Stimulated activated CD8-positive, alpha-beta memory T cell treated with anti-CD3 and anti-CD28 coated beads, Interleukin-12 subunit alpha, Interleukin-12 subunit beta, amount 100 ng/mL, for 1 hour (primary cell): ENCODE measurements around the gene ANKRD62.
"Not testable (repeated sequence)": the region's sequence is repeated elsewhere in the genome, so short reads cannot be mapped to it uniquely, and the experiment has no call there.

Experiments
- DNase-seq: peaks from one replicate; pipeline ENCODE4 v3.0.0-alpha.2; 2020; ENCODE audit warnings: low read depth

Gene ANKRD62

DNA sequence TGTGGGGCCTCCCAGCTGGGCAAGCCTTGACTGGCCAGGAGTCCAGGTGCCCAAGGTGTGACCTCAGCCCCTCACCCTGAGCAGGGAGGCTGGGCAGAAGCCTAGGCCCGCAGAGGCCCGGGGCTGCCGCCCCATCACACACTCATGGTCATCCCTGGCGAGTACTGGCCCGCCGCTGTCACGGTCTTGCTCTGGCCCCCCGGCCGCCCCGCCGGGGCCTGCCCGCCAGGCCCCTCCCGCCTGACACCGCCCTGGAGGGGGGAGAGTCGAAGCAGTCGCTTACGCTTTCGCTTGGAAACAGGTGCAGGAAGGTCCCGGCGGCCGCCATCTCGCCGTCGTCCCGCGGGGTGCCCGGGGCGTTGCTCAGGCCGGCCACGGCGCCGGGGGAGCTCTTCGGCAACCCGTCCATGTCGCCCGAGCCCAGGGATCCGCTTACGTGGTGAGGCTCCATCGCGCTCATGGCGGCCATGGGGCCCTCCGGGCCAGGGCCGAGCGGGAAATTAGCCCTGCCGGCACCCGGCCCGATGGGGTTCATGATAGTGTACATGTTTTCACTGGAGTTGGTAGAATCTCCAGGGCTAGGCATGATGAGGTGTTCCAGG, 26.6 kb upstream of the ANKRD62 start:
- no peak for DNase-seq

DNA sequence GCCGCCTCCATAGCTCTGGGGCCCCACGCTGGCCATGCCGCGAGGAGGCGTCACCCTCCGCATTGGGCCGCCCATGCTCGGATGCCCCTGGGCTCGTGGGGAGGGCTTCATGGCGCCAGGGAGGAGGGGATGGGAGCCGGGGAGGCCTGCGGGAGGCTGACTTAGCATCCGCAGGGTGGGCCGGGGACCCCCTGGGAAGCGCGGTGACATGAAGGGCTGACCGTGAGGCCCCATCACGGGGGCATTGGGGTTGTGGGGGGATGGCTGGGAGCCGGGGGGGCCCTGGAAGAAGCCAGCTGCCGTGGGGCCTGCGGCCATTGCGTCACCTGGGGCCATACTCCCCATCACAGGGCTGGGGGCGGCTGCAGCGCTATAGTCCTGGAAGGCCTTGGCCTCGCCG, 26.0 kb upstream of the ANKRD62 start:
- no peak for DNase-seq

DNA sequence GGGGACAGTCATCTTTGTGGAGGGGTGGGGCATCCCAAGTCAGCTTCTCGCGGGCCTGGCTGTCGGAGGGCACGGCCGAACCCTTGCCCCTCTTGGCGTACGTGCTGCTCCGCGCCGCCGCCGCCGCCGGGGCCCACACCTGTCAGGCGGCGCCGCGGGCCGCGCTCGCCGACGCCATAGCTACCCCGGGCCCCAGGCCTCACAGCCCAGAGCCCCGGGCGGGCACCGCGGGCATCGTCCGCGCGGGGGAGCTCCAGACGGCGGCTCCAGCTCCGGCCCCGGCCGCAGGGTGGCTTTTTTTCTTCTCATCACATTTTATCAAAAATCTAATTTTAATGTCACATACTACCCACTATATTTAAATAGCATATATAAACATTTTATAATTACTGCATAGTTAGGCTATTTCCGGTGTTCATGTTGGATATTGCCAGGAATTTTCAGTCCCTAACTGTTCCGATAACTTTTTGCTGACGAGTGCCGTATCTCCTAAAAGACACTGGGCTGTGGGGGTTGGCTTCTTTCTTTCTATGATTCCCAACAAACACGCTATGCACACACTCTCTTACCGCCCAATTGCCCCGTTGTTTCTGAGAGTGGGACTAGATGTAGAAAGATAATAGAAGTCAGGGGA, 25.2 kb upstream of the ANKRD62 start:
- not testable (repeated sequence) for DNase-seq

DNA sequence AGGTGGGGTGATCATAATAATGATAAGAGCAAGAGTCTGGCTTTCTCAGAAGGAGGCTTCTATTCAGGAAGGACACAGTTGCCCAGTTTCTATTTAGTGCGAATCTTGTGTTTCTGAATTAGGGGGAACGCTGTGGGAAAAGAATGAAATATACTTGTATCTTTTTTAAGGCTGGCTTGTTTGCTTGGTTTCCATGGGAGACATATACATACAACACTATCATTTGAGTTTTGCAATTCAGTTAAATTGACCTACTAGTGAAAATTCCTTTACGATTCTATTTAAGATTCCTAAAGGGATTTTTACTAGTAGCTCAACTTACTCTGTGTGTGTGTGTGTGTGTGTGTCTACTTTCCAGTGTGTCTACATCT, 24.7 kb upstream of the ANKRD62 start:
- DNase-seq, result no peak

DNA sequence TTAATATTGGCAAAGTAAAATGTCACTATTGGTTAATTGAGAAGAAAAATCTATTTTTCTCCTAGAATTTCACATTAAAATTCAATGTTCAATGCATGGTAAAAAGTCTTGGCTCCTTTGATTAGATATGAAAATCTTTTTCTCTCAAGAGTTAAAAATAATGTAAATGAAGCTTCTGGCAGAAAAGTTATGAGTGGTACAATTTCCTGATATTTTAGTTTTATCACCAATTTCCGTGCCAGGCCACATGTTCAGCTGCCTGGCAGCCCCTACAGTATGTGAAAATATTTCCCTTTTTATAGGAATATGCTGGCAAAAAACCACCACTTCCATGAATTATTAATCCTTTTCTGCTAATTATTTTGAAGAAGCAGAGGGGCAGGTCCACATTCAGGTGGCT, 22.6 kb upstream of the ANKRD62 start:
- DNase-seq, result not testable (repeated sequence)

DNA sequence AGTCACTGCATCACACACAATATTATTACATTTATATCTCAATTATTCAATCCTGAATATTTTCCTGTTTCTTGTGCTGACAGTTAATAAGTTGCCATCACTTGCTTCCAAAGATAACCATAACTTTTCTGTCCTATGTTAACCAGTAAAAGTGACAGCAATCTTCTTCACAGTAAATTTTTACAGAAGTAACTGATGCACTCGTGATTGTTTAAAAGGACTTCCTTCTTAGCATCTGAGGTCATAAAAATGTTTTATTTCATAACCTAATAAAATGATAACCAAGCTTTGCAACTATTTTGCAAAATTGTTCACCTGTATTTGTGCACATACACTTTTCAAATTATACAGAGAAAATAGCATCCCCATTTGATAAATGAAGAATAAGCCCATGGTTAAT, 20.6 kb upstream of the ANKRD62 start:
- DNase-seq, result no peak

DNA sequence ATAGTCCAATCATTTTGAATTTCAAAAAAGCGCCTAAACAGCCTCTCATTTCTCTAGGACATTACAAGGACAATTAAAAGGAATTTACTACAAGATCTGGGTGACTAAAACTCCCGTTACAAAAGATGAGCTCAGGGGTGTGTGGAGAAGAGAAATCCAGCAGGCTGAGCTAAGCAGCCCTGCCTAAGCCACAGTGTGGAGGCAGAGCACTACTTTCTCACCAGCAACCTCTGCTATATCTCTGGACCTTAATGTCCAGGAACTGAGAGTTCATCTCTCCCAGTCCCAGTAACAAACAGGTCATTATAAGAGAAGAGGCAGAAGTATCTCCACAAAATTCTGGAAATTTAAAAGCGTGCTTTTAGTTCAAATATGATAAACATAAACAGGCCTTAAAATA, 18.9 kb upstream of the ANKRD62 start:
- DNase-seq, result no peak

DNA sequence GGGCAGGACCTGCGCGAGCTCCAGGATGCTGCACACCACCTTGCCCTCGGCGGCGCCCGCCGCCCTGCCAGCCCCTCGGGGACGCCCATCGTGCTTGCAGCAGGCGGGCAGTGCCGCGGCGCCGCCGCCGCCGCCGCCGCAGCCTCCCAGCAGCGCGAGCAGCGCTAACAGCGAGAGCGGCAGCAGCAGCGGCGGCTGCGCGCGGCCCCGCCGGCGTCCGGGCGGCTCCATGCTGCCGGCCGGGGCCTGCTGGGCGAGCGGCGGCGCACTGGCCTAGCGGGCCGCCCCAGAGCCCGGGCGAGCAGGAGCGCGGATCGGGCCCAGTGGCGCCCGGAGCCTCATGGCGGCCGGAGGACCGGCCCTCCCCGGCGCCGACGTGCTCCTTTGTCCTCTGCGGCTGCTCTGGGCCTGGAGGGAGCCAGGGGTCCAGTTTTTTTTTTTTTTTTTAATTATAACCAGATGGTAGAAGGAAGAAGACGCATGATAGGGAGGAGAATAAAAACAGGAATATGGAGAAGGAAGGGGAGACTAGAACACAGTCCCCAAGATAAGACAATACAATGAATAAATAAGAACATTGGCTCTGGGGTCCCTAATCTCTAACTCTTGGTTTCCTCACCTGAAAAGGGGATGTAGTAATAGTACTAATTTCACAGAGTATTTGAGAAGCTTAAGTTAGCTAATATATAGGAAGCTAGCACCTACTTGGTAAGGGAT, 17.1 kb upstream of the ANKRD62 start:
- no peak for DNase-seq

DNA sequence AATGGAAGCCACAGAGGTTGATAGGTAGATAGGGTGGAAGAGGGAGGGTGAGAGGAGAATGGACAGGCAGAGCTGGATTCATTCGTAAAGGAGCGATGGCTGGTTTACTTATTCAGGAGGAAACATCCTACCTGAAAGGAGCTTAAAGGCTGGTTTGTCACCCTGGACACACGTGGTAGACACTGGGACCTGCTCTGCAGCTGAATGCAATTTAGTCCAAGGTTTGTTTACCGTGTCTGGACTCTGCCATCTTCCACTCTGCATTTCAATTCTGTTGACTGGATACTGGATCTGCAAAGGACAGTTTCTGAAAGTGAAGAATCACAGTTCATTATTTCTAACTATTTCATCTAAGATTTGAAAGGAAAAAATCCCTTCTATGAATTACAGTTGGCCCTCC, 15.6 kb upstream of the ANKRD62 start:
- DNase-seq, result not testable (repeated sequence)

DNA sequence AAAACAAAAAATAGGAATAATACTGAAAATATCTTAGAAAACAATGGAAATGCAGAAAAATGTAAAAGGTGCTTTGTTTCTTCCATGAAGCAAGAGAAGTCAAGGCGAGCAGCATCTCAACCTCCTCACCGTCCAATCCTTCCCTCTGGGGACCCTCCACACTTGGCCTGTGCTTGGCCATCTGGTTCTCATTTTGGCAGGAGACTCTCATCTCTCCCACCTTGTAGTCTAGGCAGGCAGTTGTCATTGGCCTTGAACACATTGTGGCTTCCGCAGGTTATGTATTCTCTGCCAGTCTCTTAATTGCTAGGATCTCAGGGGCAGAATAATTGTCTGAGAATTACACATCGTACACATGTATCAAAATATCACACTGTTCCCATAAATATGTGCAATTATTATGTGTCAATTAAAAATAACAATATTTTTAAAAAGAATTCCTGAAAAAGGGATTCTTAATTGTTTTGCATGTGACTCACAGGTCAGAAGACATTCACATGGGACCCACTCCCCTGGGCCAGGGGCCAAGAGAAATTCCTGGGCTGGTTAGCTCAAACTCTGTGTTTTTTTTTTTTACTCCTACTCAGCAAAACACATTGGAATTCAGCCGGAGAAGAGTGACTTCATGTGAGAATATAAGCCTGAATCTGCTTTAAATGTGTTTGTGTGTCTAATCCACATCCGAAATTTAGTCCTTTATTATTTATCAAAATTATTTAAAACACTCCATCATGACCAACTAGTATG, 14.0 kb upstream of the ANKRD62 start:
- no peak for DNase-seq

DNA sequence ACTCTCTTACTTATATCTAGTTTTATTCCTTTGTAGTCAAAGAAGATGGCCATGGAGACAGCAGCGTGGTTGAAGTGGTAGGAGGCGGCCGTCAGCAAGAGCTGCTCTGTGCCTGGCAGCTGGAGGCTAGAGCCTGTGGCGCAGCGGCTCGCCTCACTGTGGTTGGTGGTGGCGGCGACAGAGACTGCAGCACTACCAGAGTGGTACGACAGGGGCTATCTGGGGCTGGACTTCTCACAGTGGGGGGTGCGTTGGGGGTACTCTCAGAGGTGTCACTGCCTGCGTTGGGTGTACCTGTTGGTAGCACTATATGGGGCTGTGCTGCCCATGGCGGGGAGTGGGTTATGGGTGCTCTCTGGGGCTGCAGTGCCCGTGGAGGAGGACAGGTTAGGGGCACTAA, 8.5 kb upstream of the ANKRD62 start:
- DNase-seq, result no peak

DNA sequence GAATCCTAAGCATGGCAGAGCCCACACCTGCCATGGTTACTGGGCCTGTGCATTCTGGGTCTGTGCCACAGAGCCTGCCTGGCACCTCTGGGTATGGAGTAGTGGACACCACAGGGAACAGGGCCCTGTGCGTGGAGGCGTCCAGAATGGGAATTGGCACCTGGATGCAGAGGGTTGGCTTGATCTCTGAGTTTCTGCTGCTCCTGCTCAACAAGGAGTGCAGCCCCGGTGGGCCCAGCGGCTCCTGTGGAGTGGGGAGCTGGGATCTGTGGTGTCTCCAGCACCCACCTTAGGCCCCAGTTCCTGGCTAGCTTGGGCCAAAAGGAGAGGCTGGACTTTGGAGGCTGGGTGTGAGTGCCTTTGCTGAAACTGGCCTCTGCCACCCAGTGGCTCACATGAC, 7.9 kb upstream of the ANKRD62 start:
- no peak for DNase-seq

DNA sequence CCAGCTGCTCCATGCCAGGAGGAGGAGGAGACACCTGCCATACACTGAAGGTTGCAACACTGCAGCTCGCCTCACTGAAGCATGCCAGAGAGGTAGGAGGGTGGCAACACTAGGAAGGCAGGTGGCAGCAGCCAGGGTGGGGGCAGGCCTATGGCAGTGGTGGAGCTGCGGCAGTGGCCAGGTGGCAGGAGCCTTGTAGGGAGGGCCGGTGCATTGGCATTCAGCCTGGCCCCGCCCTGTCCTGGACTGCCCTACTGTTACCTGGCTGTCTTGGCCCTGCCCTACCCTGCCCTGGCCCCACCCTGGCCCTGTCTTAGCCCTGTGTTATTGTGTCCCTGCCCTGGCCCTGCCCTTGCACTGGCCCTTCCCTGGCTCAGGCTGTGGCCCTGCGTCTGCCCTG, 7.4 kb upstream of the ANKRD62 start:
- no peak for DNase-seq

DNA sequence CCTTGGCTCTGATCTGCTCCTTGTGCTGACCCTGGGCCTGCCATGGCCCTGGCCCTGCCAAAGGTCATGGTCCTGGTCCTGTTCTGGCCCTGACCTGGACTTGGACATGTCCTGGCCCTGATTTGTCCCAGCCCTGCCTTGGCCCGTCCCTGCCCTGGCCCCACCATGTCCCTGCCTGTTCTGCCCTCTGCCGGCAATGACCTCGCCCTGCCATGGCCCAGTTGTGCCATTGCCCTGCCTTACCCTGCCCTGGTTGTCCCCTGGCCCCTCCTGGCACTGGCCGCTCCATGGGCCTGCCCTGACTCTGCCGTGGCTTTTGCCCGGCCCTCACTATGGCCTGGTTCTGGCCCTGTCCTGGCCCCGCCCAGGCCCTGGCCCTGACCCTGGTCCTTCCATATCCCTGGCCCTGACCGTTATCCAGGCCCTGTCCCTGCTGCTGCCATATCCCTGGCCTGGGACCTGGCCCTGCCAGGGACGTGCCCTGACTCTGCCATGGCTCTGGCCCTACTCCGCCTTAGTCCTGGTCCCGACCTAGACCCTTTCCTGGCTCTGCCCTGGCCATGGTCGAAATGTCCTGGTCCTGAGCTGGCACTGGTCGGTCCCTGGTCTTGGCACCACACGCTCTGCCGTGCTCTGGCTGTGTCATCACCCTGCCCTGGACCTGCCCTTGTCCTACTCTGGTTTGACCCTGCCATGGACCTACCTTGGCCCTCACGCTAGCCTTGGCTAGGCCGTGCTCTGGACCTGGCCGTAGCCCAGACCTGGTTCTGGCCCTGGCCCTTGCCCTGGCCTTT, 6.8 kb upstream of the ANKRD62 start:
- no peak for DNase-seq

DNA sequence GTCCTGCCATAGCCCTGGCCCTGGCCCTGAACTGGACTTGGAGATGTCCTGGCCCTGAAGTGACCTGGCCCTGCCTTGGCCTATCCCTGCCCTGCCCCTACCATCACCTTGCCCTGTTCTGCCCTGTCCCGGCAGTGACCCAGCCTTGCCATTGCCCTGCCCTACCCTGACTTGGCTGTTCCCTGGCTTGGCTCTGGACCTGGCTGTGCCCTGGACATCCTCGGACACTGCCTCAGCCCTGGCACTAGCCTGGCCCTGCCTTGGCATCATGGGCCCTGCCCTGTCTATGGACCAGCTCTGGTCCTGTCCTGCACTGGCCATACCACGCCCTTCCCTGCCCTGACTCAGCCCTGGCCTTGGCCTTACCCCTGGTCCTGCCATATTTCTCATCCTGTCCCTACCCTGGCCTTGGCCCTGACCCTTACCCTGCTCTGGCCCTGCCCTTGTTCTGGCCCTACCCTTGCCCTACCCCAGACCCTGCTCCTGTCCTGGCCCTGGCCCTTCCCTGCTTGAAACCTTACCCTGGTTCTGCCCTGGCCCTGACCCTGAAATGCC, 6.1 kb upstream of the ANKRD62 start:
- no peak for DNase-seq

DNA sequence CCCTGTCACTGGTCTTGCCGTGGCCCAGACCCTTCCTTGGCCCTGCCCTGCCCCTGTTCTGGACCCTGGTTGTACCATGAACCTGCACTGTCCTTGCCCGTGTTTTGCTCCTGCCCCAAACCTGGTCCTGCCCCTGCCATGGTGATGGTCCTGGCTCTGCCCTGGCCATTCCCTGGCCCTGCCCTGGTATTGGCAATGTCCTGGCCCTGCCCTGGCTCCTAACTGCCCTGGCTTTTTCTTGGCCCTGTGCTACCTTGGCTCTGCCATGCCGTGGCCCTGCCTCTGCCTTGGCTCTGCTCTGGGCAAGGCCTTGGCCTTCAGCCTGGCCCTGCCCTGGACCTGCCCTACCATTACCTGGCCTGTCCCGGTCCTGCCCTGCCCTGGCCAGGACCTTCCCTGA, 5.5 kb upstream of the ANKRD62 start:
- DNase-seq, result no peak

DNA sequence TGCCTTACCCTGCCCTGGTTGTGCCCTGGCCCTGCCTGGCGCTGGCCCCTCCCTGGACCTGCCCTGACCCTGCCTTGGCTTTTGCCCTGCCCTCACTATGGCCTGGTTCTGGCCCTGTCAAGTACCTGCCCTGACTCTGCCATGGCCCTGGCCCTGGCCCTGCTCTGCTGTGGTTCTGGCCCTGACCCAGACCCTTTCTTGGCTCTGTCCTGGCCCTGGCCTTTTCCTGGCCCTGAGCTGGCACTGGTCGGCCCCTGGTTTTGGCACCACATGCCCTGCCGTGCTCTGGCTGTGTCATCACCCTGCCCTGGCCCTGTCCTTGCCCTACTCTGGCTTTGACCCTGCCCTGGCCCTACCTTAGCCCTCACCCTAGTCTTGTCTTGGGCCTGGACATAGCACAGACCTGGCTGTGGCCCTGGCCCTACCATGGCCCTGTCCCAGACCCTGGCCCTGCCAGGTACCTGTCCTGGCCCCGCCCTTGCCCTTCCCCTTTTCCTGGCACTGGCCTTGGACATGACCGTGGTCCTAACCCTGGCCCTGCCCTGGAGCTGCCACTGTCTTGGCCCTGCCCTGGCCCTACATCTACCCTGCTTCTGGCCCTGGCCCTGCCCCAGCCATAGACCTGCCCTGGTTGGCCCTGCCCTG, 4.8 kb upstream of the ANKRD62 start:
- DNase-seq, result no peak

DNA sequence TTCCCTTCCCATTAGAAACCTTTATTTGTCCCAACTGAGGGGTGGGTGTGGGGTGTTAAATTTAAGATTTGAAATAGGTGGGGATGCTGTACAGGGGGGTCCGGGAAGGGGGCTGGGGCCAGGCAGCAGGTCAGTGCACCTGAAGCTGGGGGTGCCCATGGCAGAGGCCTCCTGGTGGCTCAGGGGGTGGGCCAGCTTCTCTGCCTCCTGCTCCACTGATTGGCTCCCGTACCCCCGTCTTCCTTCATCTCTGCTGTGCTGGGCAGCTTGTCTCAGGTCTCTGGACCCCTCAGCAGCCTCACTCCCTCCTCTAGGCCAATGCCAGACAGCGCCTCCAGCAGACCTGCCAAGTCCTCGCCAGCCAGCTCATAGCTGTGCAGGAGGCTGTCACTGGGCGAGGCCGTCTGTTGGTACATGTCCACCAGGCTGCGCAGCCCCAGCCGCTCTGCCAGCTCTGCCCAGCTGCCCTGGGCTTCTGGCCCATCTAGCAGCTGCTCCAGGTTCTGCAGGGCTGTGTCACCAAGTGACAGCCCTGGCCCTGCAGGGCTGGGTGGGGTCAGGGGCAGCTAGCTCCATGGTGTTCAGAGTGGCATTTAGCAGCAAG, 2.0 kb upstream of the ANKRD62 start:
- DNase-seq, result no peak

DNA sequence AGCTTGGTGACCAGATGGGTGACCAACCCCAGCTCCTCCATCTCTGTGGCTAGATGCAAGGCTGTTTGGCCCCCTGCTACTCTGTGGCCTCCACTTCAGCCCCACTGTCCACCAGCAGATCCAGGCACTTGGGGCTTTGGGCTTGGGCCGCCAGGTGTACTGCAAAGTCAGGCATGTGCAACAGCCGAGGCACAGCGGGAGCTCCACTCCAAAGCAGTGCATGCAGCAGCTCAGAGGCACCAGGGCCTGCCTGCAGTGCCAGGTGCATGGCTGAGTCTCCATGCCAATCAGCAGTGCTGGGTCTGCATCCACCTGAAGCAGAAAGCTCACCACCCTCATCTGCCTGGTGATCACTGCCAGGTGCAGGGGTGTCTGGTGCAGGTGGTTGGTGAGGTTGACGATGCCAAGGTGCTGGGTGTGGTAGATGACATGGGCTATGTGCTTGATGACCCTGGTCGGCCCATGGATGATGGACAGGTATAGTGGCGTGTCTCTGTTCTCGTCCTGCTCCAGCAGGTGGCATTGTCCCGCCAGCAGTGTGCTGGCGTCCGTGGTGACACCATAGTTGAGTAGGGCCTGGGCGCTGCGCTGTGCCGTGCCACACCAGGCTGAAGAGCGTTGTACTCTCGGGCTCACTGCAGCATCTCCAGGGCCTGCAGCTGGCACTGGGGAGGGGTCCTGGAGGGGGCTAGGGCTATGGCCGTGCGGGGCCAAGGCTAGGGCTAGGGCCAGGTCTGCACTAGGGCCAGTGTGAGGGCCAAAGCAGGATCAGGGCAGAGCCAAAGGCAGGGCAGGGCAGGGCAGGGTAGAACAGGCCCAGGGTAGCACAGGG, 1.0 kb upstream of the ANKRD62 start:
- no peak for DNase-seq

DNA sequence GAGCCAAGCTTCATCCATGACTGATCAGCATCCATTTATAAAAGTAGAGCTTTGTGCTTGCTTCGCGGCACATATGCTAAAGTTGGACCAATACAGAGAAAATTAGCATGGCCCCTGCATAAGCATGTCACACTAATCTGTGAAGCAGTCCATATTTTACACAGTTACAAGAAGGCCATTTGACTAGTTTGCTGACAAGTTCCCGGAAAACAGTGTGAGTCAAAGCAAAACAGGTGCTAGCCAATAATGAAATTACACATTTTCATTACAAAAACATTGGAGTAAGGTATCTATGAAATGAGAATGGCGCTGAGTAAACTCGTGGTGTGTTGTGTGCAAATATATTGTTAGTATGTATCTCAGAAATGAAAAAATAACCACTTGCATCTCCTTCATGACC, 4.7 kb downstream of the ANKRD62 start:
- DNase-seq, result no peak
